WERI-Rb-1 (cell line): Measurements from ENCODE around the gene COL5A2.

Experiments used
- DNase-seq: peaks from one replicate; pipeline ENCODE4 v3.0.0-alpha.2; 2020
- H3K27ac ChIP-seq: fragments of 250-450 bp; sonication (Bioruptor Pico); 2 replicates; pipeline ENCODE4 v1.5.1; 2020; ENCODE audit warnings: mild to moderate bottlenecking, moderate library complexity
- H3K27me3 ChIP-seq: fragments of 250-450 bp; sonication (Bioruptor Pico); 2 replicates; pipeline ENCODE4 v1.5.1; 2021; ENCODE audit warnings: mild to moderate bottlenecking, low read depth, moderate library complexity; ENCODE audit not compliant: insufficient read depth, severe bottlenecking
- H3K36me3 ChIP-seq: fragments of 250-450 bp; sonication (Bioruptor Pico); 2 replicates; pipeline ENCODE4 v1.5.1; 2020; ENCODE audit warnings: mild to moderate bottlenecking, moderate library complexity
- H3K4me3 ChIP-seq: 2 replicates; pipeline ENCODE4 v1.5.1; 2011; ENCODE audit warnings: low read depth, mild to moderate bottlenecking, control low read depth, low read length
- H3K9me3 ChIP-seq: fragments of 250-450 bp; sonication (Bioruptor Pico); 2 replicates; pipeline ENCODE4 v1.5.1; 2021; ENCODE audit warnings: mild to moderate bottlenecking, moderate library complexity; ENCODE audit not compliant: severe bottlenecking
- CTCF ChIP-seq: IDR thresholded peaks from 2 replicates; pipeline ENCODE4 v1.5.1; 2011; ENCODE audit warnings: low read depth, mild to moderate bottlenecking, control low read depth, inconsistent platforms, low read length

Gene COL5A2

GRCh38 chr2:189192766-189193165 lies 13.2 kb upstream of the COL5A2 start:
- no peak for TF ChIP-seq CTCF
- no peak for DNase-seq
- Histone ChIP-seq H3K27ac (no peak overlapping the region), H3K9me3 (no peaks in the 10 kb centered on the region), H3K27me3 (no peaks in the 10 kb centered on the region), H3K36me3 (no peaks in the 10 kb centered on the region), H3K4me3 (no peak overlapping the region)

- H3K9me3 ChIP-seq: no peaks in the 10 kb centered on the region
- DNase-seq: no peak
- no peaks in the 10 kb centered on the region for H3K36me3 ChIP-seq
- TF ChIP-seq CTCF: no peak
- no peak overlapping the region for H3K4me3 ChIP-seq
- H3K27ac ChIP-seq: no peak overlapping the region
- H3K27me3 ChIP-seq: no peaks in the 10 kb centered on the region
Observed at GRCh38 chr2:189191766-189192165, 12.2 kb upstream of the COL5A2 start.

- no peak overlapping the region for H3K27ac ChIP-seq
- H3K4me3 ChIP-seq: no peak overlapping the region
- DNase-seq: no peak
- H3K27me3 ChIP-seq: no peaks in the 10 kb centered on the region
- no peaks in the 10 kb centered on the region for H3K9me3 ChIP-seq
- H3K36me3 ChIP-seq: no peaks in the 10 kb centered on the region
- no peak for TF ChIP-seq CTCF
Observed at GRCh38 chr2:189190685-189191084, 11.1 kb upstream of the COL5A2 start.

- no peak overlapping the region for H3K27ac ChIP-seq
- DNase-seq: no peak
- no peaks in the 10 kb centered on the region for H3K36me3 ChIP-seq
- H3K9me3 ChIP-seq: no peaks in the 10 kb centered on the region
- no peaks in the 10 kb centered on the region for H3K27me3 ChIP-seq
- H3K4me3 ChIP-seq: no peak overlapping the region
- no peak for TF ChIP-seq CTCF
Observed at GRCh38 chr2:189188115-189188805, 8.7 kb upstream of the COL5A2 start.

GRCh38 chr2:189183170-189183569 lies 3.6 kb upstream of the COL5A2 start:
- no peaks in the 10 kb centered on the region for H3K27me3 ChIP-seq
- H3K9me3 ChIP-seq: no peaks in the 10 kb centered on the region
- H3K36me3 ChIP-seq: no peaks in the 10 kb centered on the region
- DNase-seq: no peak
- TF ChIP-seq CTCF: no peak
- H3K27ac ChIP-seq: no peak overlapping the region
- no peak overlapping the region for H3K4me3 ChIP-seq

- Histone ChIP-seq H3K27me3 (no peaks in the 10 kb centered on the region), H3K4me3 (no peak overlapping the region), H3K36me3 (no peaks in the 10 kb centered on the region), H3K27ac (no peak overlapping the region), H3K9me3 (no peaks in the 10 kb centered on the region)
- TF ChIP-seq CTCF: no peak
- DNase-seq: no peak
Observed at GRCh38 chr2:189181706-189182105, 2.1 kb upstream of the COL5A2 start.
